Measurements from ENCODE around the gene UGT1A1. TPM values are rescaled to one million over a fixed set of nuclear protein-coding genes. Genes with fewer than 3 reads are reported as not detected.

UGT1A1 gene
- total and polyA plus RNA-seq, 4 donors, result 145 to 386 (median 288) TPM; not detected in 1

DNA sequence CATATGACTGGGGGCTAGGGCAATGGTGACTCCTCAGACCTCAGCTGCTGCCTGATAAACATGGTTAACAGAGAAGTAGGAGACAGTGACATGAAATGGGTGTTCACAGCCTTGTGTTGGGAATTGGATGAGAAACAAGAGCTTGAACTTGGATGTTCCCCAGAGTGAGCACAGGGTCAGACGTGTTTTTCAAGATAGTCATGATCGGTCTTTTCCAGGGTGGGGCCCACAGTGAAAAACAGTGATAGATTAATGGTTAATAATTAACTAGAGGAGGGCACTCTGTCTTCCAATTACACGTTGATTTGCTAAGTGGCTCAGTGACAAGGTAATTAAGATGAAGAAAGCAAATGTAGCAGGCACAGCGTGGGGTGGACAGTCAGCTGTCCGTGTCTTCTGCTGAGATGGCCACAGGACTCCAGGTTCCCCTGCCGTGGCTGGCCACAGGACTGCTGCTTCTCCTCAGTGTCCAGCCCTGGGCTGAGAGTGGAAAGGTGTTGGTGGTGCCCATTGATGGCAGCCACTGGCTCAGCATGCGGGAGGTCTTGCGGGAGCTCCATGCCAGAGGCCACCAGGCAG is 31.3 kb upstream of the UGT1A1 start, which contains the start of gene UGT1A3:
Gene UGT1A3 (plus strand): TSS at position 320 of the 579 bp plus-strand sequence. CDS start 85 bp downstream, at position 405.
- Histone ChIP-seq H3K9me3 (ENCODE audit: control insufficient read depth in 4 of 4, low read length in 3 of 4) (no peaks in the 10 kb centered on the region), H3K27me3 (ENCODE audit: control insufficient read depth in 4 of 4, insufficient read depth in 4 of 4, low read length in 3 of 4) (no peaks in the 10 kb centered on the region), H3K9ac (ENCODE audit: low read depth in 1 of 2, low read length in 2 of 2) (peak within 1 kb of the TSS in 1 of 2 donors; percentile 47), H3K4me3 (ENCODE audit: low read depth in 1 of 3, low read length in 3 of 3) (peak within 1 kb of the TSS in 2 of 3 donors; percentile 24 to 32), H3K36me3 (ENCODE audit: control insufficient read depth in 4 of 4, insufficient read depth in 3 of 4, low read depth in 1 of 4, low read length in 3 of 4) (peaks cover 0 to 3% (median 0%) of the 10 kb centered on the region in 4 donors), H3K4me1 (ENCODE audit: control insufficient read depth in 4 of 4, insufficient read depth in 4 of 4, low read length in 3 of 4) (peaks cover 4 to 32% (median 8%) of the 10 kb centered on the region in 4 donors), H3K27ac (ENCODE audit: low read depth in 1 of 2, low read length in 2 of 2) (peak within 1 kb of the TSS; percentile 62 to 66)
- no peak for DNase-seq (ENCODE audit: low spot score)
- TF ChIP-seq YY1 (IDR thresholded peaks at IDR 0.05), result peak; percentile 18
- peak; percentile 12 for TF ChIP-seq HNF4G (IDR thresholded peaks at IDR 0.05)
- no peak for TF ChIP-seq TAF1 (conservative IDR thresholded peaks at IDR 0.05)
- TF ChIP-seq, protein P1, sequence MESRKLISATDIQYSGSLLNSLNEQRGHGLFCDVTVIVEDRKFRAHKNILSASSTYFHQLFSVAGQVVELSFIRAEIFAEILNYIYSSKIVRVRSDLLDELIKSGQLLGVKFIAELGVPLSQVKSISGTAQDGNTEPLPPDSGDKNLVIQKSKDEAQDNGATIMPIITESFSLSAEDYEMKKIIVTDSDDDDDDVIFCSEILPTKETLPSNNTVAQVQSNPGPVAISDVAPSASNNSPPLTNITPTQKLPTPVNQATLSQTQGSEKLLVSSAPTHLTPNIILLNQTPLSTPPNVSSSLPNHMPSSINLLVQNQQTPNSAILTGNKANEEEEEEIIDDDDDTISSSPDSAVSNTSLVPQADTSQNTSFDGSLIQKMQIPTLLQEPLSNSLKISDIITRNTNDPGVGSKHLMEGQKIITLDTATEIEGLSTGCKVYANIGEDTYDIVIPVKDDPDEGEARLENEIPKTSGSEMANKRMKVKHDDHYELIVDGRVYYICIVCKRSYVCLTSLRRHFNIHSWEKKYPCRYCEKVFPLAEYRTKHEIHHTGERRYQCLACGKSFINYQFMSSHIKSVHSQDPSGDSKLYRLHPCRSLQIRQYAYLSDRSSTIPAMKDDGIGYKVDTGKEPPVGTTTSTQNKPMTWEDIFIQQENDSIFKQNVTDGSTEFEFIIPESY (IDR thresholded peaks at IDR 0.05), result peak; percentile 24
- no peak for TF ChIP-seq GABPA (IDR thresholded peaks at IDR 0.05 in 1 of 2, conservative IDR thresholded peaks at IDR 0.05 in 1 of 2)
- TF ChIP-seq FOXA1 (IDR thresholded peaks at IDR 0.05), result no peak
- peak; percentile 95 to 96 for TF ChIP-seq JUND (IDR thresholded peaks at IDR 0.05)
- TF ChIP-seq EGR1 (IDR thresholded peaks at IDR 0.05; ENCODE audit: low read depth in 2 of 2), result peak in 1 of 2 donors; percentile 70
- TF ChIP-seq RAD21 (IDR thresholded peaks at IDR 0.05), result peak in 1 of 2 donors; percentile 30
- no peak for TF ChIP-seq NR2F2 (IDR thresholded peaks at IDR 0.05)
- TF ChIP-seq ATF3 (IDR thresholded peaks at IDR 0.05), result peak; percentile 76
- TF ChIP-seq HNF4A (conservative IDR thresholded peaks at IDR 0.05), result peak; percentile 43 to 68
- TF ChIP-seq FOXA2 (IDR thresholded peaks at IDR 0.05), result no peak
- TF ChIP-seq, protein P2, sequence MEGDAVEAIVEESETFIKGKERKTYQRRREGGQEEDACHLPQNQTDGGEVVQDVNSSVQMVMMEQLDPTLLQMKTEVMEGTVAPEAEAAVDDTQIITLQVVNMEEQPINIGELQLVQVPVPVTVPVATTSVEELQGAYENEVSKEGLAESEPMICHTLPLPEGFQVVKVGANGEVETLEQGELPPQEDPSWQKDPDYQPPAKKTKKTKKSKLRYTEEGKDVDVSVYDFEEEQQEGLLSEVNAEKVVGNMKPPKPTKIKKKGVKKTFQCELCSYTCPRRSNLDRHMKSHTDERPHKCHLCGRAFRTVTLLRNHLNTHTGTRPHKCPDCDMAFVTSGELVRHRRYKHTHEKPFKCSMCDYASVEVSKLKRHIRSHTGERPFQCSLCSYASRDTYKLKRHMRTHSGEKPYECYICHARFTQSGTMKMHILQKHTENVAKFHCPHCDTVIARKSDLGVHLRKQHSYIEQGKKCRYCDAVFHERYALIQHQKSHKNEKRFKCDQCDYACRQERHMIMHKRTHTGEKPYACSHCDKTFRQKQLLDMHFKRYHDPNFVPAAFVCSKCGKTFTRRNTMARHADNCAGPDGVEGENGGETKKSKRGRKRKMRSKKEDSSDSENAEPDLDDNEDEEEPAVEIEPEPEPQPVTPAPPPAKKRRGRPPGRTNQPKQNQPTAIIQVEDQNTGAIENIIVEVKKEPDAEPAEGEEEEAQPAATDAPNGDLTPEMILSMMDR (IDR thresholded peaks at IDR 0.05; ENCODE audit: low read depth, low read length, missing input control), result no peak
- TF ChIP-seq, protein P3, sequence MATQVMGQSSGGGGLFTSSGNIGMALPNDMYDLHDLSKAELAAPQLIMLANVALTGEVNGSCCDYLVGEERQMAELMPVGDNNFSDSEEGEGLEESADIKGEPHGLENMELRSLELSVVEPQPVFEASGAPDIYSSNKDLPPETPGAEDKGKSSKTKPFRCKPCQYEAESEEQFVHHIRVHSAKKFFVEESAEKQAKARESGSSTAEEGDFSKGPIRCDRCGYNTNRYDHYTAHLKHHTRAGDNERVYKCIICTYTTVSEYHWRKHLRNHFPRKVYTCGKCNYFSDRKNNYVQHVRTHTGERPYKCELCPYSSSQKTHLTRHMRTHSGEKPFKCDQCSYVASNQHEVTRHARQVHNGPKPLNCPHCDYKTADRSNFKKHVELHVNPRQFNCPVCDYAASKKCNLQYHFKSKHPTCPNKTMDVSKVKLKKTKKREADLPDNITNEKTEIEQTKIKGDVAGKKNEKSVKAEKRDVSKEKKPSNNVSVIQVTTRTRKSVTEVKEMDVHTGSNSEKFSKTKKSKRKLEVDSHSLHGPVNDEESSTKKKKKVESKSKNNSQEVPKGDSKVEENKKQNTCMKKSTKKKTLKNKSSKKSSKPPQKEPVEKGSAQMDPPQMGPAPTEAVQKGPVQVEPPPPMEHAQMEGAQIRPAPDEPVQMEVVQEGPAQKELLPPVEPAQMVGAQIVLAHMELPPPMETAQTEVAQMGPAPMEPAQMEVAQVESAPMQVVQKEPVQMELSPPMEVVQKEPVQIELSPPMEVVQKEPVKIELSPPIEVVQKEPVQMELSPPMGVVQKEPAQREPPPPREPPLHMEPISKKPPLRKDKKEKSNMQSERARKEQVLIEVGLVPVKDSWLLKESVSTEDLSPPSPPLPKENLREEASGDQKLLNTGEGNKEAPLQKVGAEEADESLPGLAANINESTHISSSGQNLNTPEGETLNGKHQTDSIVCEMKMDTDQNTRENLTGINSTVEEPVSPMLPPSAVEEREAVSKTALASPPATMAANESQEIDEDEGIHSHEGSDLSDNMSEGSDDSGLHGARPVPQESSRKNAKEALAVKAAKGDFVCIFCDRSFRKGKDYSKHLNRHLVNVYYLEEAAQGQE (IDR thresholded peaks at IDR 0.05), result no peak
- no peak for TF ChIP-seq MAX (IDR thresholded peaks at IDR 0.05)
- TF ChIP-seq RXRA (IDR thresholded peaks at IDR 0.05), result peak; percentile 91
- TF ChIP-seq SP1 (IDR thresholded peaks at IDR 0.05), result peak; percentile 69
- WGBS, result 33% methylated on average over 8 of the region's 8 CpGs

All from liver (tissue), 9 donors.